Ascending aorta (tissue), 2 donors: ENCODE data around the gene ATP11C. TPM values are rescaled to one million over a fixed set of nuclear protein-coding genes. Genes with fewer than 3 reads are reported as not detected.

Source experiments
- DNase-seq, 2 donors: peaks; one replicate each; pipeline ENCODE4 v3.0.0-alpha.2; 2019; ENCODE audit warnings: low spot score in 2 of 2
- H3K27ac ChIP-seq, 2 donors: fragments of 200-600 bp; sonication (generic); one replicate each; pipeline ENCODE4 v1.5.1; 2016 to 2017; ENCODE audit warnings: mild to moderate bottlenecking in 1 of 2
- H3K27me3 ChIP-seq: fragments of 200-600 bp; sonication (generic); one replicate; pipeline ENCODE4 v1.5.1; 2017
- H3K36me3 ChIP-seq, 2 donors: fragments of 200-600 bp; sonication (generic); one replicate each; pipeline ENCODE4 v1.5.1; 2016
- H3K4me1 ChIP-seq, 2 donors: fragments of 200-600 bp; sonication (generic); one replicate each; pipeline ENCODE4 v1.5.1; 2016 to 2017; ENCODE audit warnings: mild to moderate bottlenecking in 1 of 2
- H3K4me3 ChIP-seq, 2 donors: fragments of 200-600 bp; sonication (generic); one replicate each; pipeline ENCODE4 v1.5.1; 2016 to 2017; ENCODE audit warnings: mild to moderate bottlenecking in 1 of 2
- H3K9me3 ChIP-seq, 2 donors: fragments of 200-600 bp; sonication (generic); one replicate each; pipeline ENCODE4 v1.5.1; 2016
- intact Hi-C: fragments of 100-400 bp; cut with DNase I; formaldehyde crosslinking; loops from one replicate; pipeline ENCODE4 v1.15.1; 2023
- total RNA-seq: library from RNA; depleted of rRNA; stranded (reverse); fragments of >200 nt; gene quantifications from one replicate; pipeline ENCODE4 v1.1.0, GENCODE V29; 2016
- TF ChIP-seq, protein P1 (sequence below), 3 experiments: fragments of 200-600 bp in 2 of 3; fragments of 450-650 bp in 1 of 3; sonication (generic) in 2 of 3; IDR thresholded peaks; one replicate each; pipeline ENCODE4 v1.5.1; 2016 to 2019; ENCODE audit warnings: antibody characterized with exemption in 3 of 3, mild to moderate bottlenecking in 1 of 3, moderate library complexity in 1 of 3

Gene ATP11C
- total RNA-seq, 1 donor from 2014 or later, result 16.4 TPM

DNA sequence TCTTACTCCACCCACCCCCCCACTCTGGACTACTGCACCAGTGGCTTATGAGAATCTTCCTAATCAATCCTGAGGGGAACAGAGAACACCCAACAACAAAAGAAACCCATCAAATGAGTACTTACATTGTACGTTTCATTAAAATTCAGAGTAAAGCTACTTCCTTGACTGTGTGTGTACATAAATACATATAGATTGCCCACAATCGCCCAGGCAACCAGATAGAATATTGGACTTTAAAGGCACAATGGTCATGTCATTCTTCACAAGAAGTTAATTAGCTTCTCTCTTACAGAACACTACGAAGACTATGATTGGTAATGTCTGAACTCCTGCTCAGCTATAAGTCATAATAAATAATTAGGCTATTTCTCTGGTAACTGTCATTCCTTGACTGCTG, 12.2 kb upstream of the ATP11C start:
- Histone ChIP-seq H3K4me1 (no peaks in the 10 kb centered on the region), H3K27me3 (no peaks in the 10 kb centered on the region), H3K27ac (no peak overlapping the region), H3K4me3 (no peak overlapping the region), H3K9me3 (no peaks in the 10 kb centered on the region), H3K36me3 (no peaks in the 10 kb centered on the region)
- TF ChIP-seq, protein P1, sequence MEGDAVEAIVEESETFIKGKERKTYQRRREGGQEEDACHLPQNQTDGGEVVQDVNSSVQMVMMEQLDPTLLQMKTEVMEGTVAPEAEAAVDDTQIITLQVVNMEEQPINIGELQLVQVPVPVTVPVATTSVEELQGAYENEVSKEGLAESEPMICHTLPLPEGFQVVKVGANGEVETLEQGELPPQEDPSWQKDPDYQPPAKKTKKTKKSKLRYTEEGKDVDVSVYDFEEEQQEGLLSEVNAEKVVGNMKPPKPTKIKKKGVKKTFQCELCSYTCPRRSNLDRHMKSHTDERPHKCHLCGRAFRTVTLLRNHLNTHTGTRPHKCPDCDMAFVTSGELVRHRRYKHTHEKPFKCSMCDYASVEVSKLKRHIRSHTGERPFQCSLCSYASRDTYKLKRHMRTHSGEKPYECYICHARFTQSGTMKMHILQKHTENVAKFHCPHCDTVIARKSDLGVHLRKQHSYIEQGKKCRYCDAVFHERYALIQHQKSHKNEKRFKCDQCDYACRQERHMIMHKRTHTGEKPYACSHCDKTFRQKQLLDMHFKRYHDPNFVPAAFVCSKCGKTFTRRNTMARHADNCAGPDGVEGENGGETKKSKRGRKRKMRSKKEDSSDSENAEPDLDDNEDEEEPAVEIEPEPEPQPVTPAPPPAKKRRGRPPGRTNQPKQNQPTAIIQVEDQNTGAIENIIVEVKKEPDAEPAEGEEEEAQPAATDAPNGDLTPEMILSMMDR (IDR thresholded peaks at IDR 0.05), result no peak
- DNase-seq, result no peak
- intact Hi-C loops, result no loop called here

DNA sequence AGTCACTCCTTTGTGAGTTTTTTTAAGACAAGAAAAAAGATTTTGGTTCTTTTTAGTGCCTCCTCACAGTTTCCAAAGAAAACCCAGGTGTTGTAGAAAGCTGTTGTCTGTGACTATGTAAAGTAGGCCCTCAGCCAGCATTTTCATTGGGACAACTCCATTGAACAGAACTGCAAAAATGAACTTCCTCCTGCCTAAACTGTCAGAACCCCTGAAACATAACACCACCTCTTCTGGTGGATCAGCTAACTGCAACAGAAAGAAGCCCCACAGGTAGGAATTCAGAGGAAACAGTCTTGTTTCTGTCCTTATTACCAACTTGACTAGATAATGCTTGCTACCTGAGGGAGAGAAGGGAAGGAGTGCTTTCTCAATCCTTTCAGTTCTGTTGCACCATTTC, 3.4 kb upstream of the ATP11C start:
- TF ChIP-seq, protein P1 (IDR thresholded peaks at IDR 0.05), result no peak
- intact Hi-C loops, result no loop called here
- DNase-seq, result no peak

DNA sequence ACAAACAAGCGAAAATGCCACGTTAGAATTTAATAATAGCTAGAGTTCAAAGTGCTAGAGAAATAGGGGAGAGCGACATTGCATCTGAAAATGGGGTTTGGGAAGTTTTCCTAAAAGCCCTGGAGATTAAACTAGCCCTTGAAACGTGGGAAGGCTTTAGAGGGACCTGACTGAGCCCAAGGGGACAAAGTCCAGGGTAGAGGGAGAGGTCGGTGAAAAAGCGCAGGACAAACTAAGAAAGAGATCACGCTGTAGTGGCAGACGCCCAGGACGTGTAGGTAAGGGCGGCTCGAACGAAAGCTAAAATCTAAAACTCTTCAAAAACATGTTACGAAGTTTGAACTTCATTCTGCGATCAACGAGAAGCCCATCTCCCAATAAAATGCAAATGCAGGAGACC, 1.1 kb upstream of the ATP11C start:
- peak overlapping the region; percentile 66 to 82 for H3K4me3 ChIP-seq
- TF ChIP-seq, protein P1 (IDR thresholded peaks at IDR 0.05), result no peak
- H3K9me3 ChIP-seq, result no peaks in the 10 kb centered on the region
- intact Hi-C loops, result loop anchor here (2.0 to 5.0 kb wide), 3 partner anchors 51 to 172 kb away; no protein-coding TSS in a partner anchor
- no peaks in the 10 kb centered on the region for H3K27me3 ChIP-seq
- no peak for DNase-seq
- no peaks in the 10 kb centered on the region for H3K4me1 ChIP-seq
- H3K36me3 ChIP-seq, result no peaks in the 10 kb centered on the region
- H3K27ac ChIP-seq, result peak overlapping the region; percentile 92 to 96

More for the DNA sequence above, 3.4 kb upstream of the ATP11C start:
- no peaks in the 10 kb centered on the region for H3K4me1 ChIP-seq
- no peak overlapping the region for H3K4me3 ChIP-seq
- no peaks in the 10 kb centered on the region for H3K27me3 ChIP-seq
- H3K27ac ChIP-seq, result no peak overlapping the region
- no peaks in the 10 kb centered on the region for H3K36me3 ChIP-seq
- H3K9me3 ChIP-seq, result no peaks in the 10 kb centered on the region

DNA sequence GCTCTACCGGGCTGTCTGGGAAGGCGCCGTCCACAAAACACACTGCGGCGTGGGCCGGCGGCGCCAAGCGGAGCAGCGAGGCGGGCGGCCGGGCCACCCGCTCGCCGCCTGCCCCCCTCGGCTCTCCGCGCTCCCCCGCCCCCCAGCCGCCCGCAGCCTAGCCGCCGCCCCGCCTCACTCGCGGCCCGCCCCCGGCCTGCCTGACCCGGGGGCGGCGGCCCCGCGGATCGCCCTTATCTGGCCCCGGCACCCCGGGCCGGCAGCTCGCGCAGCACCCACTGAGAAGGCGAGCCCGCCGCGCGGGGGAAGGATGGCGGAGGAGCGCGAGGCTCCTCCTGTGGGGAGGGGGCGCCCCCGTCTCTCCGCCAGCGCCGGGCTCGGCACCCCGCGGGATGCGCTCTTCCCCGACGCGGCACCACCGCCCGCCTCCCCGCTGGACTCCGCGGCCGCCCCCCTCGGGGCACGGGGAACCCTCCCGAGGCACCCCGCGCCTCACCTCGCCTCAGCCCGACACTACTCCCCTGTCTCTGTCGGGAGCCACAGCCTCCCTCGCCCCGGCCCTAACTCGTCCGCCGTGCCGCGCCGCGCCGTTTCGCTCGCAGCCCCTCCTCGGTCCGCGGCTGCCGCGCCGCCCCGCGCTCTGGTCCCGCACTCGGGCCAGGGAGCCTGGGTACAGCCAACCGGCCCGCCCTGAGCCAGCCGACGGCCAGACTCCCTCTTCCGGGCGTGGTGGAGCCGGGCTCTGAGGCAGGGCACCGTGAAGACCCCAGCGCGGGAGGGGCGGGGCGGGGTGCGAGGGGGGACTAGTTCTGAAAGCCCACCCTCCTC, 566 bp downstream of the ATP11C start:
- Histone ChIP-seq H3K9me3 (no peaks in the 10 kb centered on the region), H3K27ac (peak overlapping the region; percentile 92 to 96), H3K27me3 (no peaks in the 10 kb centered on the region), H3K4me3 (peak overlapping the region; percentile 66 to 82), H3K36me3 (no peaks in the 10 kb centered on the region), H3K4me1 (no peaks in the 10 kb centered on the region)
- intact Hi-C loops, result loop anchor here (1.0 to 5.0 kb wide), 4 partner anchors 49 to 193 kb away; no protein-coding TSS in a partner anchor
- peak in 1 of 2 donors; percentile 72 for DNase-seq
- TF ChIP-seq, protein P1 (IDR thresholded peaks at IDR 0.05), result no peak

DNA sequence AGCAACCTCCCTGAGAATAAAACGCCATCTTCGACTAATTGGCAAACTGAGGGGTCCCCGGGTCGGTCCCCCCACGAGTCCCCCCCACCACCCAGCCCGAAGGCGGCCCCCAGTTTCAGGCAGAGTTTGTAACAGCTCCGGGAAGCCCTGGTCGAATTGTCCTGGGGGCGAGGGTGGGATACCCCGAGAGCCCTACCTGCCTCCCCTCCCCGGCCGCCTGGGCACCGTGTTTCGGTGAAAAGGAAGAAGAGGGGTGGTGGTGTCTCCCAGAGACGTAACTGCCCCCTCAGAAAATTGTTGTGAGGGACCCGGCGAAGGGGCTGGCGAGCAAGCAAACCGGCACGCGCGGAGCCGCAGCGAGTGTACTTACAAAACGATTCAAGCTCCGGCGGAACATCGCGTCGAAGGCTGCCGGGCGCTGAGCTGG, 1.2 kb downstream of the ATP11C start:
- H3K9me3 ChIP-seq, result no peaks in the 10 kb centered on the region
- H3K36me3 ChIP-seq, result no peaks in the 10 kb centered on the region
- no peaks in the 10 kb centered on the region for H3K27me3 ChIP-seq
- peak overlapping the region; percentile 66 to 82 for H3K4me3 ChIP-seq
- TF ChIP-seq, protein P1 (IDR thresholded peaks at IDR 0.05), result no peak
- H3K4me1 ChIP-seq, result no peaks in the 10 kb centered on the region
- H3K27ac ChIP-seq, result peak overlapping the region; percentile 92 to 96
- no peak for DNase-seq
- intact Hi-C loops, result loop anchor here (1.0 to 5.0 kb wide), 4 partner anchors 49 to 192 kb away; no protein-coding TSS in a partner anchor
